ENCODE data around the gene LMF1.

The LMF1 gene

GRCh38 chr16:912684-913613 is 57.8 kb downstream of the LMF1 start:
- DNase-seq (ENCODE audit: low spot score): no peak

- no peak for DNase-seq (ENCODE audit: low spot score)
Measured at GRCh38 chr16:912322-912683, 58.5 kb downstream of the LMF1 start.

- DNase-seq (ENCODE audit: low spot score): no peak
Measured at GRCh38 chr16:911604-912321, 59.0 kb downstream of the LMF1 start.

GRCh38 chr16:911101-911500 is 59.7 kb downstream of the LMF1 start:
- no peak for DNase-seq (ENCODE audit: low spot score)

GRCh38 chr16:910181-910580 is 60.6 kb downstream of the LMF1 start:
- no peak for DNase-seq (ENCODE audit: low spot score)

- DNase-seq (ENCODE audit: low spot score): no peak
Measured at GRCh38 chr16:909281-910000, 61.3 kb downstream of the LMF1 start.

GRCh38 chr16:908526-909155 is 62.1 kb downstream of the LMF1 start:
- no peak for DNase-seq (ENCODE audit: low spot score)

- no peak for DNase-seq (ENCODE audit: low spot score)
Measured at GRCh38 chr16:907842-908241, 62.9 kb downstream of the LMF1 start.

GRCh38 chr16:907361-907760 is 63.4 kb downstream of the LMF1 start:
- DNase-seq (ENCODE audit: low spot score): no peak

GRCh38 chr16:906296-906695 is 64.5 kb downstream of the LMF1 start:
- DNase-seq (ENCODE audit: low spot score): no peak

- DNase-seq (ENCODE audit: low spot score): no peak
Measured at GRCh38 chr16:901715-902601, 68.8 kb downstream of the LMF1 start.

GRCh38 chr16:901149-901548 is 69.6 kb downstream of the LMF1 start:
- no peak for DNase-seq (ENCODE audit: low spot score)

GRCh38 chr16:900211-900610 is 70.6 kb downstream of the LMF1 start:
- no peak for DNase-seq (ENCODE audit: low spot score)

- DNase-seq (ENCODE audit: low spot score): no peak
Measured at GRCh38 chr16:899683-900060, 71.1 kb downstream of the LMF1 start.

- no peak for DNase-seq (ENCODE audit: low spot score)
Measured at GRCh38 chr16:898761-899682, 71.8 kb downstream of the LMF1 start.

- no peak for DNase-seq (ENCODE audit: low spot score)
Measured at GRCh38 chr16:898216-898615, 72.6 kb downstream of the LMF1 start.

GRCh38 chr16:897701-898100 is 73.1 kb downstream of the LMF1 start:
- DNase-seq (ENCODE audit: low spot score): no peak

GRCh38 chr16:897200-897543 is 73.6 kb downstream of the LMF1 start:
- no peak for DNase-seq (ENCODE audit: low spot score)

- no peak for DNase-seq (ENCODE audit: low spot score)
Measured at GRCh38 chr16:896261-897199, 74.3 kb downstream of the LMF1 start.

Measured in RKO (cell line).